Breast epithelium (tissue), 3 donors: ENCODE results near the gene LRRC4C.

Experiments used
- POLR2A ChIP-seq: fragments of 450-650 bp; IDR thresholded peaks from one replicate; pipeline ENCODE4 v1.6.1; 2016; ENCODE audit warnings: antibody characterized with exemption, mild to moderate bottlenecking, moderate library complexity
- TF ChIP-seq, protein P1 (sequence below), 3 donors: fragments of 450-650 bp; IDR thresholded peaks; one replicate each; pipeline ENCODE4 v1.5.1; 2016 to 2017; ENCODE audit warnings: antibody characterized with exemption in 3 of 3, mild to moderate bottlenecking in 3 of 3, moderate library complexity in 3 of 3

DNA sequence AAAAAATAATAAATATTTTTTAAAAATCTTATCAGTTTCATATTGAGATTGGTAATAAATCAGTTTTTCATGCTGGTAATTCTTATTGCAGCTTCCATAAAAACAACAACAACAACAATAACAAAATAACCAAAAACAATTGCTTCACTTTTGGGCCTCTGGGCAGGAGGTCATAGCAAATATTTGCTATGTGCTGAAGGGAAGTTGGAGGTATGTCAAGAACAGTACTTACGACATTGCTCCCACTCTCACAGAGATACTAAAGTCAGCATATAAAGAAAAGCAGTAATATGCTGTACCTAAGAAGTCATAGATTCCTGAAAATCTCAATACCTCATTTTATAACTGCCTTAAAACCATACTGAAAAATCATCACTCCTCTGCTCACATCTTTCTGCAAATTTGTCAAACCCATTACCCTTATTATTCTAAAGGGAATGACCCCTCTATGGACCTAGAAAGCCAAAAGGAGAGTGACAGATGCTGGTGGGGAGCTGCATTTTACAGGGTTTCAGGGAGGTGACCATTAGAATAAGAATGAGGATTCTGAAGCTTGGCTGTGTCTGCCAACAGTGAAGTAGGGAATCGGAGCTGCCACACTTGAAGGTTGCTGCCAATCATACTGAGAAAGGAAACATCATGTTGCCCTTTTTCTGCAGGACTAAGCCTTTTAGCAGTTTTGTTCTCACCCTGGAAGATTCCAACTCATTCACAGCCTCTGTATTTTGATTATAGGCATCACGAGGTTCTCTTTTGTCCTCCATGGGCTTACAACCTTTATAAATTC is 742.9 kb downstream of the LRRC4C start:
- TF ChIP-seq, protein P1, sequence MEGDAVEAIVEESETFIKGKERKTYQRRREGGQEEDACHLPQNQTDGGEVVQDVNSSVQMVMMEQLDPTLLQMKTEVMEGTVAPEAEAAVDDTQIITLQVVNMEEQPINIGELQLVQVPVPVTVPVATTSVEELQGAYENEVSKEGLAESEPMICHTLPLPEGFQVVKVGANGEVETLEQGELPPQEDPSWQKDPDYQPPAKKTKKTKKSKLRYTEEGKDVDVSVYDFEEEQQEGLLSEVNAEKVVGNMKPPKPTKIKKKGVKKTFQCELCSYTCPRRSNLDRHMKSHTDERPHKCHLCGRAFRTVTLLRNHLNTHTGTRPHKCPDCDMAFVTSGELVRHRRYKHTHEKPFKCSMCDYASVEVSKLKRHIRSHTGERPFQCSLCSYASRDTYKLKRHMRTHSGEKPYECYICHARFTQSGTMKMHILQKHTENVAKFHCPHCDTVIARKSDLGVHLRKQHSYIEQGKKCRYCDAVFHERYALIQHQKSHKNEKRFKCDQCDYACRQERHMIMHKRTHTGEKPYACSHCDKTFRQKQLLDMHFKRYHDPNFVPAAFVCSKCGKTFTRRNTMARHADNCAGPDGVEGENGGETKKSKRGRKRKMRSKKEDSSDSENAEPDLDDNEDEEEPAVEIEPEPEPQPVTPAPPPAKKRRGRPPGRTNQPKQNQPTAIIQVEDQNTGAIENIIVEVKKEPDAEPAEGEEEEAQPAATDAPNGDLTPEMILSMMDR (IDR thresholded peaks at IDR 0.05), result no peak
- TF ChIP-seq POLR2A, result no peak
